Measurements from ENCODE around the gene ENTREP1.

ENTREP1 gene

DNA sequence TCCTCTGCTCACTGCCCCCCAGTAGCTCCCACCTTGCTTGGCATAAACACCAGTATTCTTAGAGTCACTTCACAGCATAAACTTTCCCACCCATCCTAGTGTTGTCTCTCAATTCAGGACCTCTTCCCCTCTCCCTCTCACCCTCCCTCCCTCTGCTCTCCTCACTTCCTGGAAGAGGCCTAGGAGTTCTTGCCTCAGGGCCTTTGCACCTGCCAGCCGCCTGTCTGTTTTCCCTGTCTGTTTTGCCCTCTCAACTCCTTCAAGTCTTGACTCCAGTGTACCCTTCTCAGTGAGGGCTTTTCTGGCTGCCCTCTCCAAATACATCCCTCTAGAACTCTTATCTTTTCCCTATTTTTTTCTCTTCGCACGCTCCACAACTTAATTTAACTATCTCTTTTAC lies 86.2 kb downstream of the ENTREP1 start:
- Histone ChIP-seq H3K9ac (no peak overlapping the region), H4K20me1 (no peaks in the 10 kb centered on the region), H3K27me3 (no peaks in the 10 kb centered on the region), H3K4me1 (peaks cover 0 to 7% (median 0%) of the 10 kb centered on the region in 10 experiments; a peak in 5 of 20 replicates), H3K4me3 (no peak overlapping the region), H3K4me2 (no peak overlapping the region), H3K36me3 (no peaks in the 10 kb centered on the region), H3K9me3 (replicated peaks in 1 of 11) (no peaks in the 10 kb centered on the region), H3K27ac (no peak overlapping the region)
- no peak for TF ChIP-seq Cebpa-rat (IDR thresholded peaks at IDR 0.05)

DNA sequence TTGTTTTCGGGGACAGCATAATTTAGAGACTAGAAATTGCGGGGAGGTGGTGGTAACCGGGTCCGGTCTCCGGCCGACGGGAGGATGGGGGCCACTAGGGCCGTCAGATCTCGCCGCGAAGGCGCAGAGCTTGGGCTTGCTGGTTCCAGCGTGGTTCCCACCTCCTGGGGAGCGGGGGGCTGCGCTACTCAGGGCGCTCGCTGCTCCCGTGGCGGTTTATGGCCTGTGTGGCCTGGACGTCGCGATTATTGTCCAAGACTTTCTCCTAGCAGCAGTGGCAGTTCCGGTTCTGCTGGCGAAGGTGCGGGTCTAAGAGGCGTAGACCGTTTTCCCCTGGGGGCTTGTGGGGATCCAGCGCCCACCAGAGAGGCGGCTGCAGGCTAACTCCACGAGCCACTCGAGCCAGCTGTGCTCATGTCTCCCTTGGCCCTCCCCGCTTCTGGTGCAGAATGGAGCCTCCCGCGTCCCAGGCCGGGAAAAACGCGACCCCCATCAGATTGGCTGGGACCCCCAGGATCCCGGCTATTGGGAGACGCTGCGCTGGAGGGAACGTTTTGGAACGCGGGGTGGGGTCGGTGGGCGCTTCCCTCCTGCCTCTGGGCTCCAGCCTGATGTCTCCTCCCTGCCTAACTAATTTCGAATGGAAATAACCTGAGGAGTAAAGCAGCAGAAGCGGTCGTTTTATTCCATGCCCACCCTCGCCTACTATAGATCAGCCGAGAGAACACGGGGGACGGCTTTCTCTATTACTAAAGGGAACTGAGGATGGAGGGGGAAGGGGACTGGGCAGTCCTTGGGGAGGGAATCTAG lies 87.1 kb downstream of the ENTREP1 start:
- TF ChIP-seq Cebpa-rat (IDR thresholded peaks at IDR 0.05), result no peak
- H3K4me2 ChIP-seq, result no peak overlapping the region

DNA sequence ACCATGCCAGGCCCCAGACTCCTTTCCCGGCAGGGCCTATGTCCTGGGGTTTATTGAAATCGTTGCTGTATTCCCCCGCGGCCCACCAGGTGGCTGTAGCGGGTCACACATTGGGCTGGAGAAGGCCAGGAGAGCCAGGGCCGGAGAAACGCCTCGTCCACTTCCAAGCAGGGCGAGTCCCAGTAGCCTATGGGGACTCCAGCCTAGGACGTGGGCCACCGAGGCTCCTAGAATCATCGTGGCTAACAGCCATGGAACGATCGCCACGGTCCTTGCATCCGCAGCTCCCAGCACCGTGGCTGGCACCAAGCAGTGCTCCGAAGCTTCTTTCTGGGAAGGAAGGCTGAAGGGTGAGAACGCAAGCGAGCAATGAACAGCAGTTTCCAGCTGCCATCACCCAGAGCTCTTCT lies 87.7 kb downstream of the ENTREP1 start:
- H3K9ac ChIP-seq, result no peak overlapping the region
- peaks cover 0 to 7% (median 0%) of the 10 kb centered on the region in 10 experiments; a peak in 5 of 20 replicates for H3K4me1 ChIP-seq
- no peaks in the 10 kb centered on the region for H3K9me3 ChIP-seq (replicated peaks in 1 of 11)
- no peaks in the 10 kb centered on the region for H4K20me1 ChIP-seq
- no peak overlapping the region for H3K27ac ChIP-seq
- H3K36me3 ChIP-seq, result no peaks in the 10 kb centered on the region
- no peaks in the 10 kb centered on the region for H3K27me3 ChIP-seq
- H3K4me2 ChIP-seq, result peak overlapping the region in 3 of 11 experiments; percentile 13 to 49 (median 35); a peak in 5 of 22 replicates
- TF ChIP-seq Cebpa-rat (IDR thresholded peaks at IDR 0.05), result no peak
- no peak overlapping the region for H3K4me3 ChIP-seq

More for the DNA sequence above, 87.1 kb downstream of the ENTREP1 start:
- Histone ChIP-seq H3K27ac (no peak overlapping the region), H3K9ac (no peak overlapping the region), H3K4me1 (peaks cover 0 to 7% (median 0%) of the 10 kb centered on the region in 10 experiments; a peak in 5 of 20 replicates), H3K36me3 (no peaks in the 10 kb centered on the region), H3K4me3 (no peak overlapping the region), H4K20me1 (no peaks in the 10 kb centered on the region), H3K9me3 (replicated peaks in 1 of 11) (no peaks in the 10 kb centered on the region), H3K27me3 (no peaks in the 10 kb centered on the region)

DNA sequence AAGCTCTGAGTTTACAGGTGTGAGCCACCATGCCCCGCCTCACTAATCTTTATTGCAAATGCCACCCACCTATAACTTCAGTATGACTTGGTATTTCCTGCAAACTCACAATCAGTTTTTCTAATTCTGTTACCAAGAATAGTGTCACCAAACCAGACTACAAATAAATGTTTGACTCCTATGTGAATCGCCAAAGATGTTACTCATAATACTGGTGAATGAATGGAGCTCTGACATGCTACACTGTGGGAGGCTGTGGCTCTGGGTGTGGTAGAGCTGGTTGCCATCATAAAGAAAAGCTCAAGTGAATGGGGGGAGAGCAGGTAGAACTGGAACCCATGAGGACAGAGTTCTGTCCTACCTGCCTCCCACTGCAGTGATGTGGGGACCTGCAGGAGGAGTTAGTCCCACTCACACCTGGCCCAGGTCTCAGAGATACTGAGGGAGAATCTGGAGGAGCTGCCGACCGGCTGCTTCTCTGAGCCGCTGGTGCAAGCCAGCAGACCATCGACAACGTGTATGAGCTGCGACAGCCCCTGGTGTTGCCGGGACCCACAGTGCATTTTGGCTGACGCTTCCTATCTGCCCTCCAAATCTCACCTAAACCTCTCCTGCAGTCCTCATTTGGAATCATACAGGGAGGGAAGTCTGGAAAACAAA lies 95.7 kb downstream of the ENTREP1 start:
- Histone ChIP-seq H3K4me3 (no peak overlapping the region), H3K9ac (no peak overlapping the region), H3K27ac (no peak overlapping the region), H3K27me3 (no peaks in the 10 kb centered on the region), H3K4me1 (peaks cover 0 to 21% (median 7%) of the 10 kb centered on the region in 10 experiments; a peak in 11 of 20 replicates), H3K9me3 (replicated peaks in 1 of 11) (no peaks in the 10 kb centered on the region), H3K36me3 (0 out of 22 replicates have a peak, but pooled peaks cover 0 to 3% (median 0%) of the 10 kb centered on the region in 11 experiments), H4K20me1 (no peaks in the 10 kb centered on the region), H3K4me2 (no peak overlapping the region)
- TF ChIP-seq Cebpa-rat (IDR thresholded peaks at IDR 0.05), result no peak

DNA sequence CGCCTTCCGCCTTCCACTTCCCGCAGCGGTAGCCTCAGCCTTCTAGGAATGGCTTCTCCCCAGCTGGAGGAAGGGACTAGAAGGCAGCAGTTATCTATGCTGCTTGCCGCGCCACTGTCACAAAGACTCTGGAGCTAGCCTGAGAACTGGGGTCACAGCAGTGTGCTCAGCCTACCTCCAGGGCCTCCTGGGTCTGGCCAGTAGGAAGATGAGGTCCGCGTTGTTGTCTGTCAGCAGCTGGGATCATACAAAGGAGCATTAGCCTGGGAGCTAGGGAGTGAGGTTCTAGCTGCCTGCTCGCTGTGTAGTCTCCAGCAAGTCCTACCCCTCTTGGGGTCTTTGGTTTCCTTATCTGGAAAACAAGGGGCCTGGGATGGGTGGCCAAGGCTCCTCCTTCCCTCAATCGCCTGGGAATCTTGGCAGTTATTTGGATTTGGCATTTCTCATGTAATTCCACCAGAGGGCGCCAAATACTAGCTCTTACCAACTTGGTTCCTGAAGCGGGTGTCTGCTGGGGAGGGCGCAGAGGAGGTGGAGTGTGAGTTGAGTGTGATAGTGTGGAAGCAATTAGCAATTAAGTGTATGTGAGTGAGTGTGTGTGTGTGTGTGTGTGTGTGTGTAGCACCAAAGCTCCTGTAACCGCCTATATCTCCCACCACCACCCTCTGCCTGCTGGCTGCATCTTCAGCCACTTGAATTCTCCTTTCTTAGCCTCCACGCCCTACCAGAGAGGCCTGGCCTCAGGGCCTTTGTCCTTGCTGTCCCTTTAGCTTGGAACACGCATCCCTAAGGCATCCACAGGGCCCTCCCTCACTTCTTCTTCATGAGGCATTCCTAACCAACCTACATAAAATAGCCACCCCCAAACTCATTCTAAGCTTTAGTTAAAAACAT lies 97.1 kb downstream of the ENTREP1 start:
- no peak for TF ChIP-seq Cebpa-rat (IDR thresholded peaks at IDR 0.05)
- H3K4me2 ChIP-seq, result no peak overlapping the region
- H3K27ac ChIP-seq, result no peak overlapping the region
- peak overlapping the region in 1 of 11 experiments; percentile 2; a peak in 1 of 22 replicates for H3K9ac ChIP-seq
- H3K4me3 ChIP-seq, result no peak overlapping the region
- no peaks in the 10 kb centered on the region for H3K27me3 ChIP-seq
- H3K36me3 ChIP-seq, result peaks cover 0 to 16% (median 0%) of the 10 kb centered on the region in 11 experiments; a peak in 5 of 22 replicates
- H3K9me3 ChIP-seq (replicated peaks in 1 of 11), result no peaks in the 10 kb centered on the region
- H4K20me1 ChIP-seq, result no peaks in the 10 kb centered on the region
- peaks cover 0 to 31% (median 13%) of the 10 kb centered on the region in 10 experiments; a peak in 16 of 20 replicates for H3K4me1 ChIP-seq

DNA sequence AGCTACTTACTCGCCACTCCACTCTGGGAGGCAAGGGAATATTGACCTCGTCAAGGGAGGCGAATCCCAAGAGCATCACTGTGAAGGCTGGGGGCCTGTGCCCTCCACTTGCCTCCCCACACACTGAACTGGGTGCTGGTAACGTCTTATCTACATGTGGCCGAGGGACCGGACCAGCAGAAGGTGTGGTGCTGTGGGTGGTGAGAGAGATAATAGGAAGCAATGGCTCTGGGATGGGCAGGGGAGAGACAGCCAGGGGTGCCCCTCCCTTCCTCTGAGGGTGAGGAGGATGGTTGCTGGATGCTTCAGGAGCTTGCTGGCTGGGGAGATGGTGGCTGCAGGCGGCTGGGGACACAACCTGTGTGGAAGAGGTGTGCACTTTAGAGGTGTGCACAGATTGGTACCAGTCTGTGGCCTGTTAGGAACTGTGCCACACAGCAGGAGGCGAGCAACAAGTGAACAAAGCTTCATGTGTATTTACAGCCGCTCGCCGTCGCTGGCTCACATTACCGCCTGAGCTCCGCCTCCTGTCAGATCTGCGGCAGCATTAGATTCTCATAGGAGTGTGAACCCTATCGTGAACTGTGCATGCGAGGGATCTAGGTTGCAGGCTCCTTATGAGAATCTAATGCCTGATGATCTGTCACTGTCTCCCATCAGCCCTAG lies 100.3 kb downstream of the ENTREP1 start:
- Histone ChIP-seq H3K36me3 (peaks cover 0 to 44% (median 24%) of the 10 kb centered on the region in 11 experiments; a peak in 15 of 22 replicates), H3K27me3 (no peaks in the 10 kb centered on the region), H3K9me3 (replicated peaks in 1 of 11) (peaks cover 0 to 3% (median 0%) of the 10 kb centered on the region in 11 experiments; a peak in 1 of 22 replicates), H4K20me1 (no peaks in the 10 kb centered on the region), H3K4me3 (no peak overlapping the region), H3K4me2 (peak overlapping the region in 4 of 11 experiments; percentile 7 to 28 (median 16); a peak in 5 of 22 replicates), H3K4me1 (peaks cover 0 to 33% (median 13%) of the 10 kb centered on the region in 10 experiments; a peak in 16 of 20 replicates), H3K27ac (no peak overlapping the region), H3K9ac (no peak overlapping the region)
- TF ChIP-seq Cebpa-rat (IDR thresholded peaks at IDR 0.05), result no peak

DNA sequence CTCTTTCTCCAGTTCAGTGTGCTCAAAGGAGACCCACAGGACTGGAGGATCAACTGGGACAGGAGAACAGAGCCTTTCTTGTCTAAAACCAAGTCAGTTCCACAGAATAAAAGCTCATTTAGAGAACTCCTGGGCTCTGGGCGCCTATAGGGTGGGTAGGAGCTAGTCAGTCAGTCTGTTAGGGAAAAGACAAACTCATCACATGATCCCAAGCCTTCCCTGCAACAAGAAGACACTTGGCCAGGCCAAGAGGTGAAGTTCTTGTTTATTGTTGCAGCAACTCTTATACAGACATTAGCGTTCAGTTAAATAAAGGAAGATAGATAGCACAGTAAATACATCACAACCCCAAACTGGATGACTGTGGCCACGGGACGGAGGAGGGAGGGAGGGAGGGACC lies 102.3 kb downstream of the ENTREP1 start:
- Histone ChIP-seq H3K36me3 (peaks cover 0 to 64% (median 44%) of the 10 kb centered on the region in 11 experiments; a peak in 16 of 22 replicates), H4K20me1 (no peaks in the 10 kb centered on the region), H3K4me1 (peaks cover 0 to 33% (median 13%) of the 10 kb centered on the region in 10 experiments; a peak in 16 of 20 replicates)

More for the DNA sequence above, 102.3 kb downstream of the ENTREP1 start:
- H3K27ac ChIP-seq, result peak overlapping the region in 2 of 11 experiments; percentile 17 to 34; a peak in 1 of 22 replicates
- H3K27me3 ChIP-seq, result no peaks in the 10 kb centered on the region
- TF ChIP-seq Cebpa-rat (IDR thresholded peaks at IDR 0.05), result no peak
- H3K9me3 ChIP-seq (replicated peaks in 1 of 11), result peaks cover 0 to 3% (median 0%) of the 10 kb centered on the region in 11 experiments; a peak in 1 of 22 replicates
- no peak overlapping the region for H3K4me3 ChIP-seq
- H3K9ac ChIP-seq, result no peak overlapping the region
- H3K4me2 ChIP-seq, result no peak overlapping the region
